IPS DF 6.9 (cell line): ENCODE results near the gene FRMD5.

Experiments used
- DNase-seq: peaks from one replicate; pipeline ENCODE4 v3.0.0-alpha.2; 2013; ENCODE audit warnings: low read depth, low spot score
- H3K27ac ChIP-seq: one replicate; pipeline ENCODE4 v1.5.1; 2013; ENCODE audit warnings: low read length, control low read depth
- H3K27me3 ChIP-seq: 2 replicates; pipeline ENCODE4 v1.6.1; 2013; ENCODE audit warnings: mild to moderate bottlenecking, low read length; ENCODE audit not compliant: control insufficient read depth, insufficient read depth
- H3K36me3 ChIP-seq: 2 replicates; pipeline ENCODE4 v1.6.1; 2013; ENCODE audit warnings: low read length; ENCODE audit not compliant: control insufficient read depth, insufficient read depth
- H3K4me1 ChIP-seq: 2 replicates; pipeline ENCODE4 v1.6.1; 2013; ENCODE audit warnings: low read length; ENCODE audit not compliant: control insufficient read depth, insufficient read depth
- H3K4me3 ChIP-seq: 2 replicates; pipeline ENCODE4 v1.5.1; 2013; ENCODE audit warnings: mild to moderate bottlenecking, low read length
- H3K9me3 ChIP-seq: 2 replicates; pipeline ENCODE4 v1.6.1; 2013; ENCODE audit warnings: low read length, inconsistent platforms; ENCODE audit not compliant: control insufficient read depth, insufficient read depth
- WGBS: extraction: QIAGEN DNeasy Blood & Tissue Kit; methylation state at CpG from one replicate; pipeline ENCODE4 v1.1.7; 2013; ENCODE audit warnings: mixed read lengths, missing lambda C conversion rate; ENCODE audit not compliant: insufficient read length, insufficient coverage; 5-methylcytosine and 5-hydroxymethylcytosine counted together

The FRMD5 gene

GRCh38 chr15:44081026-44082013 is 113.8 kb downstream of the FRMD5 start:
- H3K27ac ChIP-seq = no peak overlapping the region
- no peaks in the 10 kb centered on the region for H3K27me3 ChIP-seq
- H3K4me1 ChIP-seq = no peaks in the 10 kb centered on the region
- DNase-seq = no peak
- no peaks in the 10 kb centered on the region for H3K9me3 ChIP-seq
- no CpG with 5 or more reads among the region's 5 CpGs for WGBS
- no peaks in the 10 kb centered on the region for H3K36me3 ChIP-seq
- H3K4me3 ChIP-seq = no peak overlapping the region

GRCh38 chr15:44075535-44075934 is 119.5 kb downstream of the FRMD5 start:
- H3K4me3 ChIP-seq = no peak overlapping the region
- no peaks in the 10 kb centered on the region for H3K27me3 ChIP-seq
- no peak for DNase-seq
- H3K36me3 ChIP-seq = no peaks in the 10 kb centered on the region
- H3K9me3 ChIP-seq = no peaks in the 10 kb centered on the region
- no CpG with 5 or more reads among the region's 3 CpGs for WGBS
- no peak overlapping the region for H3K27ac ChIP-seq
- no peaks in the 10 kb centered on the region for H3K4me1 ChIP-seq

- no peak for DNase-seq
Measured at GRCh38 chr15:44069489-44069888, 125.6 kb downstream of the FRMD5 start.

GRCh38 chr15:44068347-44068746 is 126.7 kb downstream of the FRMD5 start:
- no peak for DNase-seq
- no CpG with 5 or more reads among the region's 2 CpGs for WGBS
- no peaks in the 10 kb centered on the region for H3K4me1 ChIP-seq
- H3K27ac ChIP-seq = no peak overlapping the region
- no peaks in the 10 kb centered on the region for H3K9me3 ChIP-seq
- no peaks in the 10 kb centered on the region for H3K27me3 ChIP-seq
- no peak overlapping the region for H3K4me3 ChIP-seq
- H3K36me3 ChIP-seq = no peaks in the 10 kb centered on the region

More at GRCh38 chr15:44069489-44069888, 125.6 kb downstream of the FRMD5 start:
- H3K36me3 ChIP-seq = no peaks in the 10 kb centered on the region
- no peaks in the 10 kb centered on the region for H3K4me1 ChIP-seq
- no peak overlapping the region for H3K27ac ChIP-seq
- no peak overlapping the region for H3K4me3 ChIP-seq
- no peaks in the 10 kb centered on the region for H3K9me3 ChIP-seq
- no peaks in the 10 kb centered on the region for H3K27me3 ChIP-seq
- WGBS = no CpG with 5 or more reads among the region's 1 CpG

- H3K9me3 ChIP-seq = no peaks in the 10 kb centered on the region
- WGBS = no CpG with 5 or more reads among the region's 8 CpGs
- no peaks in the 10 kb centered on the region for H3K4me1 ChIP-seq
- no peaks in the 10 kb centered on the region for H3K27me3 ChIP-seq
- peak; percentile 54 for DNase-seq
- no peaks in the 10 kb centered on the region for H3K36me3 ChIP-seq
- no peak overlapping the region for H3K27ac ChIP-seq
- no peak overlapping the region for H3K4me3 ChIP-seq
Measured at GRCh38 chr15:44066211-44066827, 128.8 kb downstream of the FRMD5 start.

GRCh38 chr15:44064706-44065105 is 130.4 kb downstream of the FRMD5 start:
- WGBS = no CpG with 5 or more reads among the region's 1 CpG
- Histone ChIP-seq H3K27ac (no peak overlapping the region), H3K27me3 (no peaks in the 10 kb centered on the region), H3K4me1 (no peaks in the 10 kb centered on the region), H3K4me3 (no peak overlapping the region), H3K36me3 (no peaks in the 10 kb centered on the region), H3K9me3 (no peaks in the 10 kb centered on the region)
- DNase-seq = no peak

GRCh38 chr15:44058126-44058525 is 136.9 kb downstream of the FRMD5 start:
- WGBS = no CpG with 5 or more reads among the region's 2 CpGs
- DNase-seq = no peak
- Histone ChIP-seq H3K4me3 (no peak overlapping the region), H3K36me3 (no peaks in the 10 kb centered on the region), H3K27ac (no peak overlapping the region), H3K4me1 (no peaks in the 10 kb centered on the region), H3K27me3 (no peaks in the 10 kb centered on the region), H3K9me3 (no peaks in the 10 kb centered on the region)

GRCh38 chr15:44045661-44046060 is 149.4 kb downstream of the FRMD5 start:
- Histone ChIP-seq H3K4me3 (no peak overlapping the region), H3K27me3 (no peaks in the 10 kb centered on the region), H3K27ac (no peak overlapping the region), H3K4me1 (no peaks in the 10 kb centered on the region), H3K9me3 (no peaks in the 10 kb centered on the region), H3K36me3 (no peaks in the 10 kb centered on the region)
- no peak for DNase-seq

- Histone ChIP-seq H3K4me3 (no peak overlapping the region), H3K27me3 (no peaks in the 10 kb centered on the region), H3K4me1 (no peaks in the 10 kb centered on the region), H3K36me3 (no peaks in the 10 kb centered on the region), H3K27ac (no peak overlapping the region), H3K9me3 (no peaks in the 10 kb centered on the region)
- no CpG with 5 or more reads among the region's 3 CpGs for WGBS
- no peak for DNase-seq
Measured at GRCh38 chr15:44045217-44045616, 149.9 kb downstream of the FRMD5 start.

- H3K4me3 ChIP-seq = no peak overlapping the region
- WGBS = no CpG with 5 or more reads among the region's 8 CpGs
Measured at GRCh38 chr15:44038755-44039191, 156.3 kb downstream of the FRMD5 start.

More at GRCh38 chr15:44038755-44039191, 156.3 kb downstream of the FRMD5 start:
- H3K36me3 ChIP-seq = no peaks in the 10 kb centered on the region
- no peaks in the 10 kb centered on the region for H3K27me3 ChIP-seq
- H3K27ac ChIP-seq = no peak overlapping the region
- no peak for DNase-seq
- peaks cover 2% of the 10 kb centered on the region; the same call in 1 of the 2 replicates for H3K4me1 ChIP-seq
- H3K9me3 ChIP-seq = no peaks in the 10 kb centered on the region
